ENCODE results near the gene GAGE12J.
"Not testable (repeated sequence)": the region's sequence is repeated elsewhere in the genome, so short reads cannot be mapped to it uniquely, and the experiment has no call there.

GAGE12J gene

GRCh38 chrX:49310371-49310770 lies 11.5 kb upstream of the GAGE12J start:
- H3K4me3 ChIP-seq (ENCODE audit: low read depth, low read length), result no peak overlapping the region
- no peak for DNase-seq (ENCODE audit: low read depth)
- no peak for TF ChIP-seq CTCF (IDR thresholded peaks at IDR 0.05; ENCODE audit: insufficient read depth, low read depth, low read length, missing control alignments)

GRCh38 chrX:49312176-49312575 lies 9.7 kb upstream of the GAGE12J start:
- H3K4me3 ChIP-seq (ENCODE audit: low read depth, low read length), result no peak overlapping the region
- TF ChIP-seq CTCF (IDR thresholded peaks at IDR 0.05; ENCODE audit: insufficient read depth, low read depth, low read length, missing control alignments), result no peak
- no peak for DNase-seq (ENCODE audit: low read depth)

GRCh38 chrX:49316085-49316484 lies 5.8 kb upstream of the GAGE12J start:
- DNase-seq (ENCODE audit: low read depth), result no peak
- H3K4me3 ChIP-seq (ENCODE audit: low read depth, low read length), result no peak overlapping the region
- TF ChIP-seq CTCF (IDR thresholded peaks at IDR 0.05; ENCODE audit: insufficient read depth, low read depth, low read length, missing control alignments), result no peak

- not testable (repeated sequence) for DNase-seq (ENCODE audit: low read depth); H3K4me3 ChIP-seq (ENCODE audit: low read depth, low read length)
Measured at GRCh38 chrX:49322266-49322665, 429 bp downstream of the GAGE12J start.

GRCh38 chrX:49323735-49324134 lies 1.9 kb downstream of the GAGE12J start:
- DNase-seq (ENCODE audit: low read depth); H3K4me3 ChIP-seq (ENCODE audit: low read depth, low read length): not testable (repeated sequence)

- DNase-seq (ENCODE audit: low read depth); H3K4me3 ChIP-seq (ENCODE audit: low read depth, low read length): not testable (repeated sequence)
Measured at GRCh38 chrX:49330421-49330820, 8.6 kb downstream of the GAGE12J start.

- not testable (repeated sequence) for H3K4me3 ChIP-seq (ENCODE audit: low read depth, low read length); DNase-seq (ENCODE audit: low read depth)
Measured at GRCh38 chrX:49331282-49331681, 9.4 kb downstream of the GAGE12J start, which contains the start of gene GAGE13. GAGE13 (plus strand) TSS chrX:49331582; CDS start chrX:49332738, 1,156 bp downstream.

GRCh38 chrX:49331841-49332240 lies 10.0 kb downstream of the GAGE12J start:
- DNase-seq (ENCODE audit: low read depth), result not testable (repeated sequence)

GRCh38 chrX:49341449-49341848 lies 19.6 kb downstream of the GAGE12J start:
- not testable (repeated sequence) for DNase-seq (ENCODE audit: low read depth); H3K4me3 ChIP-seq (ENCODE audit: low read depth, low read length)

More at GRCh38 chrX:49331841-49332240, 10.0 kb downstream of the GAGE12J start:
- H3K4me3 ChIP-seq (ENCODE audit: low read depth, low read length), result not testable (repeated sequence)

GRCh38 chrX:49344496-49345175 lies 22.8 kb downstream of the GAGE12J start:
- DNase-seq (ENCODE audit: low read depth), result not testable (repeated sequence)

GRCh38 chrX:49345402-49345801 lies 23.6 kb downstream of the GAGE12J start:
- not testable (repeated sequence) for H3K4me3 ChIP-seq (ENCODE audit: low read depth, low read length); DNase-seq (ENCODE audit: low read depth)

More at GRCh38 chrX:49344496-49345175, 22.8 kb downstream of the GAGE12J start:
- not testable (repeated sequence) for H3K4me3 ChIP-seq (ENCODE audit: low read depth, low read length)

GRCh38 chrX:49346150-49346549 lies 24.3 kb downstream of the GAGE12J start:
- H3K4me3 ChIP-seq (ENCODE audit: low read depth, low read length); DNase-seq (ENCODE audit: low read depth): not testable (repeated sequence)
